H9 (cell line): ENCODE measurements around the gene BTBD19. TPM values are rescaled to one million over a fixed set of nuclear protein-coding genes. Genes with fewer than 3 reads are reported as not detected.
"Not testable (repeated sequence)": the region's sequence is repeated elsewhere in the genome, so short reads cannot be mapped to it uniquely, and the experiment has no call there.

ENCODE experiments used
- DNase-seq: peaks from one replicate; pipeline ENCODE4 v3.0.0-alpha.2; 2017
- H2AFZ ChIP-seq: one replicate; pipeline ENCODE4 v1.6.1; 2013; ENCODE audit warnings: mild to moderate bottlenecking, low read length, control low read depth, moderate library complexity
- H2AK5ac ChIP-seq: 2 replicates; pipeline ENCODE4 v1.6.1; 2013; ENCODE audit warnings: low read length, control low read depth, mixed read lengths; ENCODE audit not compliant: insufficient read length
- H2BK120ac ChIP-seq: one replicate; pipeline ENCODE4 v1.6.1; 2013; ENCODE audit warnings: low read depth, mild to moderate bottlenecking, low read length, control low read depth, inconsistent platforms; ENCODE audit not compliant: poor library complexity, severe bottlenecking
- H2BK12ac ChIP-seq: 2 replicates; pipeline ENCODE4 v1.6.1; 2013; ENCODE audit warnings: low read length, control low read depth, mixed read lengths, low read depth; ENCODE audit not compliant: insufficient read length
- H2BK15ac ChIP-seq: 2 replicates; pipeline ENCODE4 v1.6.1; 2013; ENCODE audit warnings: low read depth, low read length, control low read depth
- H2BK20ac ChIP-seq: one replicate; pipeline ENCODE4 v1.6.1; 2013; ENCODE audit warnings: low read depth, mild to moderate bottlenecking, low read length, control low read depth, inconsistent platforms; ENCODE audit not compliant: poor library complexity, severe bottlenecking
- H2BK5ac ChIP-seq: 2 replicates; pipeline ENCODE4 v1.6.1; 2013; ENCODE audit warnings: low read length, control low read depth, mixed read lengths; ENCODE audit not compliant: insufficient read length
- H3K14ac ChIP-seq: 2 replicates; pipeline ENCODE4 v1.6.1; 2013; ENCODE audit warnings: low read length, control low read depth; ENCODE audit not compliant: insufficient read depth
- H3K18ac ChIP-seq: 2 replicates; pipeline ENCODE4 v1.6.1; 2013; ENCODE audit warnings: low read depth, mild to moderate bottlenecking, mixed read lengths, low read length, control low read depth; ENCODE audit not compliant: insufficient read length
- H3K23ac ChIP-seq: 2 replicates; pipeline ENCODE4 v1.6.1; 2013; ENCODE audit warnings: low read length, control low read depth, mixed read lengths, low read depth; ENCODE audit not compliant: insufficient read length
- H3K23me2 ChIP-seq: 2 replicates; pipeline ENCODE4 v1.6.1; 2013; ENCODE audit warnings: low read depth, mild to moderate bottlenecking, mixed read lengths, low read length, control low read depth; ENCODE audit not compliant: insufficient read length, poor library complexity, severe bottlenecking
- H3K27ac ChIP-seq: 2 replicates; pipeline ENCODE4 v1.5.1; 2013; ENCODE audit warnings: low read length, control low read depth, mixed read lengths, low read depth; ENCODE audit not compliant: insufficient read length
- H3K27me3 ChIP-seq: 2 replicates; pipeline ENCODE4 v1.6.1; 2013; ENCODE audit warnings: low read length, control low read depth, inconsistent platforms; ENCODE audit not compliant: insufficient read depth
- H3K4ac ChIP-seq: 2 replicates; pipeline ENCODE4 v1.6.1; 2013; ENCODE audit warnings: low read depth, mild to moderate bottlenecking, control low read depth, inconsistent platforms, low read length, moderate library complexity
- H3K4me1 ChIP-seq: 2 replicates; pipeline ENCODE4 v1.6.1; 2013; ENCODE audit warnings: low read length, control low read depth, inconsistent platforms; ENCODE audit not compliant: insufficient read depth
- H3K4me2 ChIP-seq: 2 replicates; pipeline ENCODE4 v1.6.1; 2013; ENCODE audit warnings: low read length, control low read depth, mixed read lengths; ENCODE audit not compliant: insufficient read length, insufficient read depth
- H3K56ac ChIP-seq: 2 replicates; pipeline ENCODE4 v1.6.1; 2013; ENCODE audit warnings: low read depth, mild to moderate bottlenecking, mixed read lengths, low read length, control low read depth; ENCODE audit not compliant: insufficient read length
- H3K79me1 ChIP-seq: 2 replicates; pipeline ENCODE4 v1.6.1; 2013; ENCODE audit warnings: low read depth, mild to moderate bottlenecking, moderate library complexity, low read length, control low read depth, inconsistent platforms; ENCODE audit not compliant: insufficient read depth, poor library complexity, severe bottlenecking
- H3K79me2 ChIP-seq: 2 replicates; pipeline ENCODE4 v1.6.1; 2013; ENCODE audit warnings: low read length, control low read depth, inconsistent platforms; ENCODE audit not compliant: insufficient read depth
- H3K9ac ChIP-seq: 2 replicates; pipeline ENCODE4 v1.6.1; 2013; ENCODE audit warnings: low read length, control low read depth, mixed read lengths; ENCODE audit not compliant: insufficient read length; ENCODE audit errors: extremely low read depth
- H3K9me3 ChIP-seq: one replicate; pipeline ENCODE4 v1.6.1; 2013; ENCODE audit warnings: low read depth, low read length, inconsistent platforms; ENCODE audit not compliant: control insufficient read depth
- H3T11ph ChIP-seq: one replicate; pipeline ENCODE4 v1.6.1; 2013; ENCODE audit warnings: mild to moderate bottlenecking, low read length, control low read depth, inconsistent platforms
- H4K20me1 ChIP-seq: one replicate; pipeline ENCODE4 v1.6.1; 2013; ENCODE audit not compliant: control insufficient read depth, insufficient read length, insufficient read depth
- H4K5ac ChIP-seq: 2 replicates; pipeline ENCODE4 v1.6.1; 2013; ENCODE audit warnings: low read depth, mild to moderate bottlenecking, mixed read lengths, low read length, control low read depth; ENCODE audit not compliant: insufficient read length
- H4K8ac ChIP-seq: replicated peaks from 2 replicates; pipeline ENCODE4 v1.6.1; 2013; ENCODE audit warnings: low read length, control low read depth, mixed read lengths, low read depth; ENCODE audit not compliant: insufficient read length
- H4K91ac ChIP-seq: 2 replicates; pipeline ENCODE4 v1.6.1; 2013; ENCODE audit warnings: low read depth, mild to moderate bottlenecking, moderate library complexity, mixed read lengths, low read length, control low read depth; ENCODE audit not compliant: insufficient read length
- H3K27ac Mint-ChIP-seq, 3 experiments: 2 replicates in 2 of 3; 3 replicates in 1 of 3; pipeline ENCODE4 v1.8.0; 2020 to 2021; ENCODE audit warnings: mixed read lengths in 3 of 3, mild to moderate bottlenecking in 1 of 3, moderate library complexity in 1 of 3
- H3K27me3 Mint-ChIP-seq: 2 replicates; pipeline ENCODE4 v1.8.0; 2021; ENCODE audit warnings: low read depth, mild to moderate bottlenecking, moderate library complexity, mixed read lengths
- H3K36me3 Mint-ChIP-seq, 3 experiments: 2 replicates in 2 of 3; 3 replicates in 1 of 3; pipeline ENCODE4 v1.8.0; 2020 to 2021; ENCODE audit warnings: low read depth in 3 of 3, mixed read lengths in 3 of 3; ENCODE audit not compliant: insufficient read depth in 1 of 3
- H3K4me1 Mint-ChIP-seq, 2 experiments: 2 replicates each; pipeline ENCODE4 v1.8.0; 2020; ENCODE audit warnings: mixed read lengths in 2 of 2
- H3K4me3 Mint-ChIP-seq, 2 experiments: 2 replicates in 1 of 2; 3 replicates in 1 of 2; pipeline ENCODE4 v1.8.0; 2020 to 2021; ENCODE audit warnings: mild to moderate bottlenecking in 2 of 2, mixed read lengths in 2 of 2, moderate library complexity in 1 of 2
- H3K9me3 Mint-ChIP-seq, 2 experiments: 2 replicates in 1 of 2; 3 replicates in 1 of 2; pipeline ENCODE4 v1.8.0; 2020; ENCODE audit warnings: mild to moderate bottlenecking in 2 of 2, mixed read lengths in 2 of 2, moderate library complexity in 1 of 2
- WGBS: extraction: QIAGEN DNeasy Blood & Tissue Kit; methylation state at CpG from one replicate; pipeline ENCODE4 v1.1.7; 2013; ENCODE audit warnings: missing lambda C conversion rate, low lambda C conversion rate, mixed read lengths; ENCODE audit not compliant: insufficient read length; ENCODE audit errors: extremely low coverage; 5-methylcytosine and 5-hydroxymethylcytosine counted together
- total RNA-seq: library from RNA; stranded (reverse); gene quantifications from 2 replicates; pipeline ENCODE4 v1.2.1, GENCODE V29; 2021
- TF ChIP-seq, protein P1 (sequence below): fragments of 200-600 bp; sonication (generic); conservative IDR thresholded peaks from 3 replicates; pipeline ENCODE4 v1.8.0; 2021; ENCODE audit warnings: antibody characterized with exemption, mild to moderate bottlenecking

The BTBD19 gene
- total RNA-seq, 1 experiment from 2014 or later: 1.9 TPM

DNA sequence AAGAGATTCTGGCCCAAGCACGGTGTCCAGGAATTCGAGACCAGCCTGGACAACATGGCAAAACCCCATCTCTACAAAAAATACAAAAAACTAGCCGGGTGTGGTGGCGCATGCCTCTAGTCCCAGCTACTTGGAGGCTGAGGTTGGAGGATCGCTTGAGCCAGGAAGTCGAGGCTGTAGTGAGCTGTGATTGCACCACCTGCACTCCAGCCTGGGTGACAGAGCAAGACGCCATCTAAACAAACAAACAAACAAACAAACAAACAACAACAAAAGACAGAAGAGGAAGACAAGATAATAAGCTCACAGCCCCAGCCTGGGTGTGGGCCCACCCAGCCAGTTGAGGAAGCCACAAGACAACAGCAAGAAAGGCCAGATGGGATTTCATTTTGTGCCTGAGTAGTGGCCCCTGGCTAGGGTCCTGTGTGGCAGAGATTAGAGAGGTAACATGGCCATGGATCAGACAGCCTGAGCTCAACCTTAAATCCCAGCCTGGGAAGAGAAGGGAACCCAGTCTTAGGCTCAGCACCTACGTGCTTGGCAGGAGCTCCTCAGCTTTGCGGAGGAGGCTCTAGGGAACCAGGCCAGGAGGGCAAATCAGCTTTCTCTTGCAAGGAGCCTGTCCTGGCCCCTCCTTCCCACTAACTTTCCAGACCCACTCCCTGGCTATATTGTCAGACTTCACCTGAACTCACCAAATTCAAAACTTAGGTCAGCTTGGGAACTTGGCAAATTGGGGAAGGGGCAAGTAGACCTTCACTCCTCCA, 15.4 kb upstream of the BTBD19 start:
- no CpG with 5 or more reads among the region's 9 CpGs for WGBS

DNA sequence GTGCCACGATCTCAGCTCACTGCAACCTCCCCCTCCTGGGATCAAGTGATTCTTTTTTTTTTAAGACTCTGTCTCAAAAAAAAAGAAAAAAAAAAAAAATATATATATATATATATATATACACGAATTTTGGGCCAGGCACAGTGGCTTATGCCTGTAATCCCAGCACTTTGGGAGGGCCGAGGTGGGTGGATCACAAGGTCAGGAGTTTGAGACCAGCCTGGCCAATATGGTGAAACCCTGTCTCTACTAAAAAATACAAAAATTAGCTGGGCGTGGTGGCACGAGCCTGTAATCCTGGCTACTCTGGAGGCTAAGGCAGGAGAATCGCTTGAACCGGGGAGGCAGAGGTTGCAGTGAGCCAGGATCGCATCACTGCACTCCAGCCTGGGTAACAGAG, 10.4 kb upstream of the BTBD19 start:
- not testable (repeated sequence) for H2BK5ac ChIP-seq, H3K14ac ChIP-seq, H3K4ac ChIP-seq, H3K27me3 Mint-ChIP-seq, H3K27ac Mint-ChIP-seq, H4K91ac ChIP-seq, H3T11ph ChIP-seq, H3K4me3 Mint-ChIP-seq, H4K5ac ChIP-seq, H3K18ac ChIP-seq, H3K56ac ChIP-seq, H3K9me3 ChIP-seq, H3K79me2 ChIP-seq, H3K23me2 ChIP-seq, H3K27me3 ChIP-seq, H2BK120ac ChIP-seq, H4K20me1 ChIP-seq, H2BK12ac ChIP-seq, H3K79me1 ChIP-seq, DNase-seq, H3K4me1 ChIP-seq, H2BK15ac ChIP-seq, H4K8ac ChIP-seq, H2BK20ac ChIP-seq, H2AFZ ChIP-seq, H3K9me3 Mint-ChIP-seq, H3K23ac ChIP-seq, H3K27ac ChIP-seq, H2AK5ac ChIP-seq, H3K9ac ChIP-seq, H3K4me2 ChIP-seq
- Mint-ChIP-seq H3K36me3 (peaks cover 0 to 14% (median 2%) of the 10 kb centered on the region in 3 experiments; a peak in 6 of 7 replicates), H3K4me1 (peaks cover 18 to 25% of the 10 kb centered on the region in 2 experiments)
- no CpG with 5 or more reads among the region's 8 CpGs for WGBS

More for the DNA sequence above, 15.4 kb upstream of the BTBD19 start:
- H3K27me3 ChIP-seq: no peaks in the 10 kb centered on the region
- no peaks in the 10 kb centered on the region for H3K36me3 Mint-ChIP-seq
- H3K4ac ChIP-seq: no peak overlapping the region
- peak overlapping the region; percentile 23 for H2AFZ ChIP-seq
- no peak overlapping the region for H4K5ac ChIP-seq
- no peaks in the 10 kb centered on the region for H3K79me1 ChIP-seq
- H3K79me2 ChIP-seq: no peaks in the 10 kb centered on the region
- peak overlapping the region; percentile 2 for H3K4me2 ChIP-seq
- TF ChIP-seq, protein P1, sequence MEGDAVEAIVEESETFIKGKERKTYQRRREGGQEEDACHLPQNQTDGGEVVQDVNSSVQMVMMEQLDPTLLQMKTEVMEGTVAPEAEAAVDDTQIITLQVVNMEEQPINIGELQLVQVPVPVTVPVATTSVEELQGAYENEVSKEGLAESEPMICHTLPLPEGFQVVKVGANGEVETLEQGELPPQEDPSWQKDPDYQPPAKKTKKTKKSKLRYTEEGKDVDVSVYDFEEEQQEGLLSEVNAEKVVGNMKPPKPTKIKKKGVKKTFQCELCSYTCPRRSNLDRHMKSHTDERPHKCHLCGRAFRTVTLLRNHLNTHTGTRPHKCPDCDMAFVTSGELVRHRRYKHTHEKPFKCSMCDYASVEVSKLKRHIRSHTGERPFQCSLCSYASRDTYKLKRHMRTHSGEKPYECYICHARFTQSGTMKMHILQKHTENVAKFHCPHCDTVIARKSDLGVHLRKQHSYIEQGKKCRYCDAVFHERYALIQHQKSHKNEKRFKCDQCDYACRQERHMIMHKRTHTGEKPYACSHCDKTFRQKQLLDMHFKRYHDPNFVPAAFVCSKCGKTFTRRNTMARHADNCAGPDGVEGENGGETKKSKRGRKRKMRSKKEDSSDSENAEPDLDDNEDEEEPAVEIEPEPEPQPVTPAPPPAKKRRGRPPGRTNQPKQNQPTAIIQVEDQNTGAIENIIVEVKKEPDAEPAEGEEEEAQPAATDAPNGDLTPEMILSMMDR: no peak
- H3K18ac ChIP-seq: peak overlapping the region; percentile 12
- H3K27ac ChIP-seq: no peak overlapping the region
- H3K23me2 ChIP-seq: no peaks in the 10 kb centered on the region
- H3K4me3 Mint-ChIP-seq: no peak overlapping the region; a peak in 1 of 5 replicates
- no peak overlapping the region for H4K91ac ChIP-seq
- H3T11ph ChIP-seq: no peak overlapping the region
- H3K23ac ChIP-seq: no peak overlapping the region
- H3K9me3 Mint-ChIP-seq: no peaks in the 10 kb centered on the region
- peaks cover 15 to 20% of the 10 kb centered on the region in 2 experiments for H3K4me1 Mint-ChIP-seq
- H3K27me3 Mint-ChIP-seq: no peaks in the 10 kb centered on the region
- H3K9ac ChIP-seq: no peak overlapping the region
- H2BK12ac ChIP-seq: no peak overlapping the region
- H2BK120ac ChIP-seq: no peak overlapping the region
- no peak overlapping the region for H3K14ac ChIP-seq
- no peak overlapping the region for H4K8ac ChIP-seq
- H4K20me1 ChIP-seq: no peaks in the 10 kb centered on the region
- H2AK5ac ChIP-seq: no peak overlapping the region
- H3K4me1 ChIP-seq: no peaks in the 10 kb centered on the region
- DNase-seq: no peak
- H2BK15ac ChIP-seq: no peak overlapping the region
- peak overlapping the region in 2 of 3 experiments; percentile 65 to 71; a peak in 4 of 7 replicates for H3K27ac Mint-ChIP-seq
- no peak overlapping the region for H2BK5ac ChIP-seq
- no peaks in the 10 kb centered on the region for H3K9me3 ChIP-seq
- H3K56ac ChIP-seq: no peak overlapping the region
- H2BK20ac ChIP-seq: no peak overlapping the region
